ENCODE measurements around the gene PYCARD. TPM values are rescaled to one million over a fixed set of nuclear protein-coding genes. Genes with fewer than 3 reads are reported as not detected.

Gene PYCARD
- total and polyA plus RNA-seq, 2 experiments from 2014 or later, result 53.1 to 54.0 TPM

GRCh38 chr16:31184888-31185287 is 17.7 kb downstream of the PYCARD start:
- DNase-seq (ENCODE audit: low spot score), result no peak
- Histone ChIP-seq H3K36me3 (ENCODE audit: insufficient read depth) (peaks cover 82% of the 10 kb centered on the region), H2AFZ (no peak overlapping the region), H3K4me2 (no peak overlapping the region), H3K79me2 (replicated peaks; ENCODE audit: insufficient read depth) (peaks cover 100% of the 10 kb centered on the region), H4K20me1 (replicated peaks; ENCODE audit: insufficient read depth) (peaks cover 80% of the 10 kb centered on the region), H3F3A (replicated peaks; ENCODE audit: low read depth) (peaks cover 59% of the 10 kb centered on the region), H3K27me3 (ENCODE audit: insufficient read depth) (no peaks in the 10 kb centered on the region), H3K9me2 (ENCODE audit: insufficient read depth) (no peaks in the 10 kb centered on the region), H3K27ac (ENCODE audit: low read depth) (no peak overlapping the region), H3K4me1 (ENCODE audit: insufficient read depth) (peaks cover 18% of the 10 kb centered on the region), H3K4me3 (no peak overlapping the region)
- peaks cover 95% of the 10 kb centered on the region for H3K36me3 Mint-ChIP-seq (ENCODE audit: low read depth)
- peak overlapping the region; percentile 41; the same call in 1 of the 2 replicates for H3K27ac Mint-ChIP-seq
- TF ChIP-seq, protein P1, sequence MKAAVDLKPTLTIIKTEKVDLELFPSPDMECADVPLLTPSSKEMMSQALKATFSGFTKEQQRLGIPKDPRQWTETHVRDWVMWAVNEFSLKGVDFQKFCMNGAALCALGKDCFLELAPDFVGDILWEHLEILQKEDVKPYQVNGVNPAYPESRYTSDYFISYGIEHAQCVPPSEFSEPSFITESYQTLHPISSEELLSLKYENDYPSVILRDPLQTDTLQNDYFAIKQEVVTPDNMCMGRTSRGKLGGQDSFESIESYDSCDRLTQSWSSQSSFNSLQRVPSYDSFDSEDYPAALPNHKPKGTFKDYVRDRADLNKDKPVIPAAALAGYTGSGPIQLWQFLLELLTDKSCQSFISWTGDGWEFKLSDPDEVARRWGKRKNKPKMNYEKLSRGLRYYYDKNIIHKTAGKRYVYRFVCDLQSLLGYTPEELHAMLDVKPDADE (IDR thresholded peaks at IDR 0.05), result no peak
- no peak for TF ChIP-seq ZNF114 (CRISPR knock-in tag; IDR thresholded peaks at IDR 0.05)
- TF ChIP-seq EZH2phosphoT487 (IDR thresholded peaks at IDR 0.05; ENCODE audit: unreplicated experiment), result no peak
- TF ChIP-seq ZNF331 (CRISPR knock-in tag; IDR thresholded peaks at IDR 0.05; ENCODE audit: low read depth), result no peak
- TF ChIP-seq, protein P2, sequence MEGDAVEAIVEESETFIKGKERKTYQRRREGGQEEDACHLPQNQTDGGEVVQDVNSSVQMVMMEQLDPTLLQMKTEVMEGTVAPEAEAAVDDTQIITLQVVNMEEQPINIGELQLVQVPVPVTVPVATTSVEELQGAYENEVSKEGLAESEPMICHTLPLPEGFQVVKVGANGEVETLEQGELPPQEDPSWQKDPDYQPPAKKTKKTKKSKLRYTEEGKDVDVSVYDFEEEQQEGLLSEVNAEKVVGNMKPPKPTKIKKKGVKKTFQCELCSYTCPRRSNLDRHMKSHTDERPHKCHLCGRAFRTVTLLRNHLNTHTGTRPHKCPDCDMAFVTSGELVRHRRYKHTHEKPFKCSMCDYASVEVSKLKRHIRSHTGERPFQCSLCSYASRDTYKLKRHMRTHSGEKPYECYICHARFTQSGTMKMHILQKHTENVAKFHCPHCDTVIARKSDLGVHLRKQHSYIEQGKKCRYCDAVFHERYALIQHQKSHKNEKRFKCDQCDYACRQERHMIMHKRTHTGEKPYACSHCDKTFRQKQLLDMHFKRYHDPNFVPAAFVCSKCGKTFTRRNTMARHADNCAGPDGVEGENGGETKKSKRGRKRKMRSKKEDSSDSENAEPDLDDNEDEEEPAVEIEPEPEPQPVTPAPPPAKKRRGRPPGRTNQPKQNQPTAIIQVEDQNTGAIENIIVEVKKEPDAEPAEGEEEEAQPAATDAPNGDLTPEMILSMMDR (conservative IDR thresholded peaks at IDR 0.05; ENCODE audit: low read depth in 2 of 2), result no peak
- TF ChIP-seq, protein P3, sequence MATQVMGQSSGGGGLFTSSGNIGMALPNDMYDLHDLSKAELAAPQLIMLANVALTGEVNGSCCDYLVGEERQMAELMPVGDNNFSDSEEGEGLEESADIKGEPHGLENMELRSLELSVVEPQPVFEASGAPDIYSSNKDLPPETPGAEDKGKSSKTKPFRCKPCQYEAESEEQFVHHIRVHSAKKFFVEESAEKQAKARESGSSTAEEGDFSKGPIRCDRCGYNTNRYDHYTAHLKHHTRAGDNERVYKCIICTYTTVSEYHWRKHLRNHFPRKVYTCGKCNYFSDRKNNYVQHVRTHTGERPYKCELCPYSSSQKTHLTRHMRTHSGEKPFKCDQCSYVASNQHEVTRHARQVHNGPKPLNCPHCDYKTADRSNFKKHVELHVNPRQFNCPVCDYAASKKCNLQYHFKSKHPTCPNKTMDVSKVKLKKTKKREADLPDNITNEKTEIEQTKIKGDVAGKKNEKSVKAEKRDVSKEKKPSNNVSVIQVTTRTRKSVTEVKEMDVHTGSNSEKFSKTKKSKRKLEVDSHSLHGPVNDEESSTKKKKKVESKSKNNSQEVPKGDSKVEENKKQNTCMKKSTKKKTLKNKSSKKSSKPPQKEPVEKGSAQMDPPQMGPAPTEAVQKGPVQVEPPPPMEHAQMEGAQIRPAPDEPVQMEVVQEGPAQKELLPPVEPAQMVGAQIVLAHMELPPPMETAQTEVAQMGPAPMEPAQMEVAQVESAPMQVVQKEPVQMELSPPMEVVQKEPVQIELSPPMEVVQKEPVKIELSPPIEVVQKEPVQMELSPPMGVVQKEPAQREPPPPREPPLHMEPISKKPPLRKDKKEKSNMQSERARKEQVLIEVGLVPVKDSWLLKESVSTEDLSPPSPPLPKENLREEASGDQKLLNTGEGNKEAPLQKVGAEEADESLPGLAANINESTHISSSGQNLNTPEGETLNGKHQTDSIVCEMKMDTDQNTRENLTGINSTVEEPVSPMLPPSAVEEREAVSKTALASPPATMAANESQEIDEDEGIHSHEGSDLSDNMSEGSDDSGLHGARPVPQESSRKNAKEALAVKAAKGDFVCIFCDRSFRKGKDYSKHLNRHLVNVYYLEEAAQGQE (IDR thresholded peaks at IDR 0.05; ENCODE audit: unreplicated experiment), result no peak
- no peak for TF ChIP-seq POLR2AphosphoS5 (IDR thresholded peaks at IDR 0.05; ENCODE audit: low read depth)
- no peak for TF ChIP-seq ZNF462 (CRISPR knock-in tag; IDR thresholded peaks at IDR 0.05)
- H3K9me3 Mint-ChIP-seq, result peaks cover 6% of the 10 kb centered on the region
- peaks cover 23% of the 10 kb centered on the region for H3K27me3 Mint-ChIP-seq (ENCODE audit: insufficient read depth, low read depth, poor library complexity)
- peaks cover 41% of the 10 kb centered on the region for H3K4me1 Mint-ChIP-seq
- H3K4me3 Mint-ChIP-seq, result peak overlapping the region; percentile 45; the same call in 2 of the 3 replicates
- no peak for ATAC-seq

Measured in GM23338 (cell line).